GM13977 (cell line): ENCODE measurements around the gene UVSSA.
A peak's percentile ranks its signal among the peaks of the same experiment; 100 is the strongest.

Experiments used
- DNase-seq: peaks from one replicate; pipeline ENCODE4 v3.0.0; 2012; ENCODE audit warnings: low spot score
- in situ Hi-C: fragments of 300-500 bp; cut with MboI; formaldehyde crosslinking; loops from one replicate; pipeline ENCODE4 v1.12.0; 2022; ENCODE audit warnings: low sequenced_read_pairs, low pct_unique_long_range_greater_than_20kb, mixed read lengths, inconsistent platforms; ENCODE audit not compliant: unreplicated experiment
- TF ChIP-seq, protein P1 (sequence below): IDR thresholded peaks from 2 replicates; pipeline ENCODE4 v1.5.1; 2012; ENCODE audit warnings: mild to moderate bottlenecking, control low read depth; ENCODE audit not compliant: insufficient read depth; ENCODE audit errors: extremely low read depth, missing control alignments

UVSSA gene

GRCh38 chr4:1351854-1352566, 5.0 kb downstream of the UVSSA start:
- TF ChIP-seq, protein P1, sequence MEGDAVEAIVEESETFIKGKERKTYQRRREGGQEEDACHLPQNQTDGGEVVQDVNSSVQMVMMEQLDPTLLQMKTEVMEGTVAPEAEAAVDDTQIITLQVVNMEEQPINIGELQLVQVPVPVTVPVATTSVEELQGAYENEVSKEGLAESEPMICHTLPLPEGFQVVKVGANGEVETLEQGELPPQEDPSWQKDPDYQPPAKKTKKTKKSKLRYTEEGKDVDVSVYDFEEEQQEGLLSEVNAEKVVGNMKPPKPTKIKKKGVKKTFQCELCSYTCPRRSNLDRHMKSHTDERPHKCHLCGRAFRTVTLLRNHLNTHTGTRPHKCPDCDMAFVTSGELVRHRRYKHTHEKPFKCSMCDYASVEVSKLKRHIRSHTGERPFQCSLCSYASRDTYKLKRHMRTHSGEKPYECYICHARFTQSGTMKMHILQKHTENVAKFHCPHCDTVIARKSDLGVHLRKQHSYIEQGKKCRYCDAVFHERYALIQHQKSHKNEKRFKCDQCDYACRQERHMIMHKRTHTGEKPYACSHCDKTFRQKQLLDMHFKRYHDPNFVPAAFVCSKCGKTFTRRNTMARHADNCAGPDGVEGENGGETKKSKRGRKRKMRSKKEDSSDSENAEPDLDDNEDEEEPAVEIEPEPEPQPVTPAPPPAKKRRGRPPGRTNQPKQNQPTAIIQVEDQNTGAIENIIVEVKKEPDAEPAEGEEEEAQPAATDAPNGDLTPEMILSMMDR, result peak; percentile 89
- in situ Hi-C loops, result loop anchor here (10.0 kb wide), 1 partner anchor 217 kb away; no protein-coding TSS in a partner anchor
- DNase-seq, result peak; percentile 83

GRCh38 chr4:1352567-1352900, 5.5 kb downstream of the UVSSA start:
- in situ Hi-C loops, result loop anchor here (10.0 kb wide), 1 partner anchor 218 kb away; no protein-coding TSS in a partner anchor
- TF ChIP-seq, protein P1, result no peak
- no peak for DNase-seq

- in situ Hi-C loops, result loop anchor here (10.0 kb wide), 1 partner anchor 219 kb away; no protein-coding TSS in a partner anchor
- TF ChIP-seq, protein P1, result no peak
- DNase-seq, result no peak
Measured at GRCh38 chr4:1353186-1354055, 6.4 kb downstream of the UVSSA start.

DNA sequence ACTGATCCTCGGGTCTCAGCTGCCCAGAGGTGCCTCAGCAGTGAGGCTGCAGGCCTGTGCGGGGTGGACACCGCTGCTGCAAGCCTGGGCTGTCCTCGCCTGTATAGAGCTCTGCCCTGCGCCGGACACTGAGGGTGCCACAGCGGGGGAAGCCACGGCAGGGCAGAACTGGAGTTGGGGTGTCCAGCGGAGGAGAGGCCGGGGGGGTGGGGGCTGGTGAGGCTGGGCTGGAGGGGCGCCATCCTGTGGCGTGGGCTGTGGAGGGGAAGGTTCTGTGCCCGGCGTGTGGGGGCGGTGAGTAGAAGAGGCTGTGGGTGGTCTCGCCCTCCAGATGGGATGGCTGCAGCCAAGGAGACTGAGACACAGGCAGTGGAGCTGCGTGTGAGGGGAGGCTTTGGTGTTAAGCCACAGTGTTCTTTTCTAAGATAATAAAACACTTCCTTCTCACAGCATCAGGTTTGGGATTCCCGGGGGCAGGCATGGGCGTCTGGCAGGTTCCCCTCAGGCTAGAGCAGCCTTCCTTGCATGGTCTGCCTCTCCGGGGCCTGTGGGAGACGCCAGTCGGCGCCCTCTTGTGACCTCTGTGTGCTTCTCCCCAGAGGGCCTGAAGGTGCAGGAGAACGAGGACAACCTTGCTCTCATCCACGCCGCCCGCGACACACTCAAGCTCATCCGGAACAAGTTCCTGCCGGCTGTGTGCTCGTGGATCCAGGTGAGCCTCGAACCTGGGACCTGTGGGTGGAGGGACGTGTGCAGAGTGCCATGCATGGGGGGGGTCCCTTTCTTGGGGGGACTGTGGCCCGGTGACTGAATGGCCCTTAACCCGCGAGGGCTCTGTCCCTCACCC, 7.4 kb downstream of the UVSSA start:
- in situ Hi-C loops, result loop anchor here (10.0 kb wide), 1 partner anchor 220 kb away; no protein-coding TSS in a partner anchor
- DNase-seq, result no peak
- TF ChIP-seq, protein P1, result no peak

DNA sequence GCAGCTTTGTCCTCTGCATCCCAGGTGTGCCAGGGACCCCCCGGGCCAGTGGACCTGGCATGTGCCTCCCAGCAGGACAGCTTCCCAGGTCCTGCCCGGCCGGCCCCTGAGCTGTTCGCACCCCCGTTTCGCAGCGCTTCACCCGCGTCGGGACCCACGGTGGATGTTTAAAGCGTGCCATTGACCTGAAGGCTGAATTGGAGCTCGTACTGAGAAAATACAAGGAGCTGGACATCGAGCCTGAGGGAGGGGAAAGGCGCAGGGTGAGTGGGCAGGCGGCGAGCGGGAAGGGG, 7.9 kb downstream of the UVSSA start:
- no peak for DNase-seq
- TF ChIP-seq, protein P1, result no peak
- in situ Hi-C loops, result loop anchor here (10.0 kb wide), 1 partner anchor 220 kb away; no protein-coding TSS in a partner anchor

DNA sequence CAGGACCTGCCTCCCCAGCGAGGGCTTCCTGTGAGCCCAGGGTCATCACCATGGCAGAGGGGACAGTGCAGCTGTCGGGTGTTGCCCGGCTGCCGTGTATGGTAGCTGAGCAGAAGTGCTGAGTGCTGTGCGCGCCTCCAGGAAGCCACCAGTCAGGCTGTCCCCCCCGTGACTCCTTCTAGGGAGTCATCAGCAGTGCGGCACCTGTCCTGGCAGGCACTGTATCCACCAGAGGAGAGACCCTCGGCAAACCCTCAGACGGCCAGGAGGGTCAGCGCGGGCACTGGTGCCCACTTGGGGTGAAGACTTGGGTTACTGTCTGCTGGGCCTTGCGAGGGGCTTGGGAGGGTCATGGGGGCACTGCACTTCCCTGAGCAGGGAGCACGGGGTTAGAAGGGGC, 8.4 kb downstream of the UVSSA start:
- TF ChIP-seq, protein P1, result no peak
- no peak for DNase-seq
- in situ Hi-C loops, result loop anchor here (10.0 kb wide), 1 partner anchor 221 kb away; no protein-coding TSS in a partner anchor
